ENCODE data around the gene NEDD4. TPM values are rescaled to one million over a fixed set of nuclear protein-coding genes. Genes with fewer than 3 reads are reported as not detected.

NEDD4 gene
- total RNA-seq, 1 donor from 2014 or later: 55.4 TPM

- no peak overlapping the region for H3K9ac ChIP-seq (ENCODE audit: low read length)
- peak overlapping the region; percentile 41 for H3K4me2 ChIP-seq (ENCODE audit: low read length)
- no peaks in the 10 kb centered on the region for H3K4me1 ChIP-seq (ENCODE audit: insufficient read depth, low read length)
- H3K36me3 ChIP-seq (ENCODE audit: insufficient read depth, low read length): no peaks in the 10 kb centered on the region
- FAIRE-seq (no peak), DNase-seq (ENCODE audit: low read depth) (peak; percentile 10)
- no peaks in the 10 kb centered on the region for H3K36me3 Mint-ChIP-seq (ENCODE audit: low read depth, unreplicated experiment)
- H3K4me3 ChIP-seq (ENCODE audit: insufficient read depth, low read depth, low read length): no peak overlapping the region
- no peaks in the 10 kb centered on the region for H3K27me3 ChIP-seq (ENCODE audit: insufficient read depth, low read length)
- H3K9me3 ChIP-seq (ENCODE audit: insufficient read depth, low read depth, low read length): no peaks in the 10 kb centered on the region
- H3K27ac Mint-ChIP-seq (ENCODE audit: unreplicated experiment): no peak overlapping the region
- no peaks in the 10 kb centered on the region for H3K27me3 Mint-ChIP-seq (ENCODE audit: low read depth, unreplicated experiment)
- H2AFZ ChIP-seq (ENCODE audit: low read depth, low read length): peak overlapping the region; percentile 61
- peaks cover 8% of the 10 kb centered on the region for H3K4me1 Mint-ChIP-seq (ENCODE audit: low read depth, unreplicated experiment)
- no peak overlapping the region for H3K4me3 Mint-ChIP-seq (ENCODE audit: unreplicated experiment)
- no peaks in the 10 kb centered on the region for H4K20me1 ChIP-seq (ENCODE audit: insufficient read depth, low read length)
- no peak overlapping the region for H3K27ac ChIP-seq (ENCODE audit: low read depth, low read length)
- peaks cover 9% of the 10 kb centered on the region for H3K9me3 Mint-ChIP-seq (ENCODE audit: unreplicated experiment)
- H3K79me2 ChIP-seq (ENCODE audit: insufficient read depth, low read length): no peaks in the 10 kb centered on the region
- TF ChIP-seq EZH2 (IDR thresholded peaks at IDR 0.05; ENCODE audit: insufficient read depth, low read length): no peak
- no peak for TF ChIP-seq CTCF (IDR thresholded peaks at IDR 0.05; ENCODE audit: insufficient read depth, low read depth, low read length)
Measured at GRCh38 chr15:56019060-56019793, 25.8 kb upstream of the NEDD4 start.

DNA sequence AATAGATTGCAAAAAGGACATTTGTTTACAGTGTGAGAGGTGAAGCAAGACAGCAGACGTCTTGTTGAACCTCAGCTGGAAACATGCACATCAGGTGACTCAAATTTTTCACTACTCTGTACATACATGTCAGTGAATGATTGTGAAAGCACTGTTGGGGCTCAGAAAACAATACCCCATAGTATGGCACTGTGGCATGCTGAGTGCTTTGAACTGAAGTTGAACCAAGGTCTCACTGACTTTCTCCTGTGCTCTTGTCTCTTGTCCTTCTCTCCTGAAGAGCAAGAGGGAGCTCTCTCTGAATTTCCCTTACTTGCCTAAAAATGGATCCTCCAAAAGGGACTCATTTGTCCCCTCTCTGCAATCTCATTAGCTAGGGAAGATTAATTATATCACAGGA is 24.5 kb upstream of the NEDD4 start:
- no peak overlapping the region for H3K4me2 ChIP-seq (ENCODE audit: low read length)
- Mint-ChIP-seq H3K4me3 (ENCODE audit: unreplicated experiment) (no peak overlapping the region), H3K27ac (ENCODE audit: unreplicated experiment) (no peak overlapping the region), H3K9me3 (ENCODE audit: unreplicated experiment) (peaks cover 18% of the 10 kb centered on the region), H3K36me3 (ENCODE audit: low read depth, unreplicated experiment) (no peaks in the 10 kb centered on the region), H3K27me3 (ENCODE audit: low read depth, unreplicated experiment) (no peaks in the 10 kb centered on the region), H3K4me1 (ENCODE audit: low read depth, unreplicated experiment) (peaks cover 8% of the 10 kb centered on the region)
- H3K4me3 ChIP-seq (ENCODE audit: insufficient read depth, low read depth, low read length): no peak overlapping the region
- H3K79me2 ChIP-seq (ENCODE audit: insufficient read depth, low read length): no peaks in the 10 kb centered on the region
- H3K9ac ChIP-seq (ENCODE audit: low read length): no peak overlapping the region
- no peaks in the 10 kb centered on the region for H3K4me1 ChIP-seq (ENCODE audit: insufficient read depth, low read length)
- H2AFZ ChIP-seq (ENCODE audit: low read depth, low read length): no peak overlapping the region
- H3K36me3 ChIP-seq (ENCODE audit: insufficient read depth, low read length): no peaks in the 10 kb centered on the region
- FAIRE-seq: no peak
- H4K20me1 ChIP-seq (ENCODE audit: insufficient read depth, low read length): no peaks in the 10 kb centered on the region
- DNase-seq (ENCODE audit: low read depth): no peak
- H3K9me3 ChIP-seq (ENCODE audit: insufficient read depth, low read depth, low read length): no peaks in the 10 kb centered on the region
- H3K27ac ChIP-seq (ENCODE audit: low read depth, low read length): no peak overlapping the region
- TF ChIP-seq EZH2 (IDR thresholded peaks at IDR 0.05; ENCODE audit: insufficient read depth, low read length) (no peak), CTCF (IDR thresholded peaks at IDR 0.05; ENCODE audit: insufficient read depth, low read depth, low read length) (no peak)
- H3K27me3 ChIP-seq (ENCODE audit: insufficient read depth, low read length): no peaks in the 10 kb centered on the region

DNA sequence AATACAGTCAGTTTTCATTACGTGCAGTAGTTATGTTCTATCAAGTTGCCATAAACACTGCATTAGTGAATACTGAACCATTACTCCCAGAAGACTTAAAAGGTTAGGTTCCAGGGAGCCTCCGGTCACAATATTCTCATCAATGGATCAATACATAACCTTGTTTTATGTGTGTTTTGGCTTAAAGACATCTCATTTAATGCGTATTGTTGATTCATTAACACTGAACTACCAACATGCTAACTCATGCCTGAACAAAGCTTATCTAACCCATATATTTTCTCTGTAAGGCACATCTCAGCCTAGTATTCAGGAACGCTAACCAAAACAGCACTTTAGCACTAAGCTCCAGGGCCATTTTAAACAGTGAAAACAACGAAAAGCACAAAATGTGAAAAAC is 24.1 kb upstream of the NEDD4 start:
- Mint-ChIP-seq H3K36me3 (ENCODE audit: low read depth, unreplicated experiment) (no peaks in the 10 kb centered on the region), H3K4me3 (ENCODE audit: unreplicated experiment) (no peak overlapping the region), H3K27me3 (ENCODE audit: low read depth, unreplicated experiment) (no peaks in the 10 kb centered on the region), H3K27ac (ENCODE audit: unreplicated experiment) (no peak overlapping the region), H3K4me1 (ENCODE audit: low read depth, unreplicated experiment) (peaks cover 8% of the 10 kb centered on the region), H3K9me3 (ENCODE audit: unreplicated experiment) (peaks cover 18% of the 10 kb centered on the region)
- Histone ChIP-seq H3K4me3 (ENCODE audit: insufficient read depth, low read depth, low read length) (no peak overlapping the region), H3K36me3 (ENCODE audit: insufficient read depth, low read length) (no peaks in the 10 kb centered on the region), H3K9me3 (ENCODE audit: insufficient read depth, low read depth, low read length) (no peaks in the 10 kb centered on the region), H3K27ac (ENCODE audit: low read depth, low read length) (no peak overlapping the region), H4K20me1 (ENCODE audit: insufficient read depth, low read length) (no peaks in the 10 kb centered on the region), H3K4me2 (ENCODE audit: low read length) (no peak overlapping the region), H3K27me3 (ENCODE audit: insufficient read depth, low read length) (no peaks in the 10 kb centered on the region), H3K79me2 (ENCODE audit: insufficient read depth, low read length) (no peaks in the 10 kb centered on the region), H2AFZ (ENCODE audit: low read depth, low read length) (no peak overlapping the region), H3K4me1 (ENCODE audit: insufficient read depth, low read length) (no peaks in the 10 kb centered on the region), H3K9ac (ENCODE audit: low read length) (no peak overlapping the region)
- no peak for TF ChIP-seq EZH2 (IDR thresholded peaks at IDR 0.05; ENCODE audit: insufficient read depth, low read length)
- no peak for TF ChIP-seq CTCF (IDR thresholded peaks at IDR 0.05; ENCODE audit: insufficient read depth, low read depth, low read length)
- no peak for FAIRE-seq
- no peak for DNase-seq (ENCODE audit: low read depth)

Data from astrocyte (in vitro differentiated cells and primary cell).